ENCODE results near the gene MED12L. TPM values are rescaled to one million over a fixed set of nuclear protein-coding genes. Genes with fewer than 3 reads are reported as not detected.

Gene MED12L
- total and polyA plus RNA-seq, 10 of the 15 experiments (the other 5 are each of a cell fraction or from before 2014, with no cell fraction given): 0.01 to 0.06 (median 0.03) TPM; not detected in 2

DNA sequence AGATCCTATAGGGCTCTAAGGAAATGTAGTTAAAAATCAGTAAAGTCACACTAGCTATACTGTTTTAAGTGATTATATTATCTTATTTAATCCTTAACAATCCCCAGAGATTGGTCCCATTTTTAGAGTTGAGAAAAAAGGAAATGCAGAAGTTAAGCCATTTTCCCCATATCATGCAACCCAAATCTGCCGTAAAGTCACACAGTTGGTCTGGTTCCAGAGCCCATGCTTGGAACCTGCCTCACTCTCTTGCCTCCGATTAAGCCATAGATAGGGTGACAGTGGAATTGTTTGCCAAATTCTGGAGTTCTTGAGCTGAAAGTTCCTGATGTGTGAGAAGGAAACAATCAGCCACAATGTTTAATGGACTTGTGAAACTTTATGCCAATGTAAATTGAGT, 246.2 kb downstream of the MED12L start:
- TF ChIP-seq EGR1 (IDR thresholded peaks at IDR 0.05; ENCODE audit: borderline replicate concordance in 1 of 2, low read depth in 2 of 2, low read length in 2 of 2): no peak
- TF ChIP-seq, protein P1, sequence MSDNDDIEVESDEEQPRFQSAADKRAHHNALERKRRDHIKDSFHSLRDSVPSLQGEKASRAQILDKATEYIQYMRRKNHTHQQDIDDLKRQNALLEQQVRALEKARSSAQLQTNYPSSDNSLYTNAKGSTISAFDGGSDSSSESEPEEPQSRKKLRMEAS (IDR thresholded peaks at IDR 0.05; ENCODE audit: low read depth, low read length): no peak
- TF ChIP-seq, protein P2, sequence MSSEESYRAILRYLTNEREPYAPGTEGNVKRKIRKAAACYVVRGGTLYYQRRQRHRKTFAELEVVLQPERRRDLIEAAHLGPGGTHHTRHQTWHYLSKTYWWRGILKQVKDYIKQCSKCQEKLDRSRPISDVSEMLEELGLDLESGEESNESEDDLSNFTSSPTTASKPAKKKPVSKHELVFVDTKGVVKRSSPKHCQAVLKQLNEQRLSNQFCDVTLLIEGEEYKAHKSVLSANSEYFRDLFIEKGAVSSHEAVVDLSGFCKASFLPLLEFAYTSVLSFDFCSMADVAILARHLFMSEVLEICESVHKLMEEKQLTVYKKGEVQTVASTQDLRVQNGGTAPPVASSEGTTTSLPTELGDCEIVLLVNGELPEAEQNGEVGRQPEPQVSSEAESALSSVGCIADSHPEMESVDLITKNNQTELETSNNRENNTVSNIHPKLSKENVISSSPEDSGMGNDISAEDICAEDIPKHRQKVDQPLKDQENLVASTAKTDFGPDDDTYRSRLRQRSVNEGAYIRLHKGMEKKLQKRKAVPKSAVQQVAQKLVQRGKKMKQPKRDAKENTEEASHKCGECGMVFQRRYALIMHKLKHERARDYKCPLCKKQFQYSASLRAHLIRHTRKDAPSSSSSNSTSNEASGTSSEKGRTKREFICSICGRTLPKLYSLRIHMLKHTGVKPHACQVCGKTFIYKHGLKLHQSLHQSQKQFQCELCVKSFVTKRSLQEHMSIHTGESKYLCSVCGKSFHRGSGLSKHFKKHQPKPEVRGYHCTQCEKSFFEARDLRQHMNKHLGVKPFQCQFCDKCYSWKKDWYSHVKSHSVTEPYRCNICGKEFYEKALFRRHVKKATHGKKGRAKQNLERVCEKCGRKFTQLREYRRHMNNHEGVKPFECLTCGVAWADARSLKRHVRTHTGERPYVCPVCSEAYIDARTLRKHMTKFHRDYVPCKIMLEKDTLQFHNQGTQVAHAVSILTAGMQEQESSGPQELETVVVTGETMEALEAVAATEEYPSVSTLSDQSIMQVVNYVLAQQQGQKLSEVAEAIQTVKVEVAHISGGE (CRISPR knock-in tag; IDR thresholded peaks at IDR 0.05): no peak
- Histone ChIP-seq H3K27ac (ENCODE audit: control insufficient read depth, insufficient read depth) (no peak overlapping the region), H3K9me3 (replicated peaks; ENCODE audit: control insufficient read depth, insufficient read depth, low read length) (no peaks in the 10 kb centered on the region), H3K36me3 (ENCODE audit: control insufficient read depth in 2 of 2, insufficient read depth in 2 of 2, low read length in 1 of 2) (no peaks in the 10 kb centered on the region), H3K4me2 (ENCODE audit: control insufficient read depth, insufficient read depth) (no peak overlapping the region), H3K4me1 (ENCODE audit: control insufficient read depth, insufficient read depth, low read length) (no peaks in the 10 kb centered on the region), H3K9ac (ENCODE audit: control insufficient read depth, insufficient read depth, low read length) (no peak overlapping the region), H4K20me1 (ENCODE audit: control insufficient read depth, insufficient read depth) (no peaks in the 10 kb centered on the region), H3K27me3 (replicated peaks in 1 of 2; ENCODE audit: control insufficient read depth in 2 of 2, insufficient read depth in 2 of 2, low read length in 1 of 2) (0 out of 4 replicates have a peak, but pooled peaks cover 0 to 3% of the 10 kb centered on the region in 2 experiments), H3K4me3 (no peak overlapping the region), H3K79me2 (ENCODE audit: control insufficient read depth, insufficient read depth, low read length) (no peaks in the 10 kb centered on the region), H2AFZ (ENCODE audit: control insufficient read depth, low read depth, low read length) (no peak overlapping the region)
- ChIA-PET RAD21 (ENCODE audit: unreplicated experiment) (no interaction called here), CTCF (interaction anchor here (0.6 to 2.4 kb wide), 4 partner anchors 9 to 129 kb away, joined by 3 to 8 read pairs (median 3); partner anchors contain the start of gene GPR171), SMC1A (ENCODE audit: uncharacterized antibody, unreplicated experiment) (no interaction called here), POLR2A (no interaction called here)
- no peak for ATAC-seq
- WGBS (ENCODE audit: insufficient coverage, insufficient replicate concordance, low lambda C conversion rate, missing lambda C conversion rate): 76% methylated on average over 2 of the region's 2 CpGs
- no TSS peak for BruUV-seq (replicated peaks)
- in situ Hi-C loops (cut with MboI) (no loop called here), intact Hi-C loops (cut with micrococcal nuclease; ENCODE audit: unreplicated experiment) (no loop called here)
- FAIRE-seq: peak; percentile 72
- no peak for DNase-seq (ENCODE audit: low read depth, low spot score)

Data from GM12878 (cell line).